ENCODE measurements around the gene HCK.
A peak's percentile ranks its signal among the peaks of the same experiment; 100 is the strongest.

The HCK gene

GRCh38 chr20:32129863-32130262 is 77.8 kb downstream of the HCK start:
- DNase-seq (ENCODE audit: low read depth) = no peak

GRCh38 chr20:32130352-32130751 is 78.3 kb downstream of the HCK start:
- no peak for DNase-seq (ENCODE audit: low read depth)

- DNase-seq (ENCODE audit: low read depth) = no peak
Observed at GRCh38 chr20:32130965-32131364, 78.9 kb downstream of the HCK start.

- no peak for DNase-seq (ENCODE audit: low read depth)
Observed at GRCh38 chr20:32132911-32133549, 81.0 kb downstream of the HCK start.

GRCh38 chr20:32134026-32134425 is 82.0 kb downstream of the HCK start:
- no peak for DNase-seq (ENCODE audit: low read depth)

GRCh38 chr20:32135983-32136515 is 84.0 kb downstream of the HCK start:
- peak; percentile 31 for DNase-seq (ENCODE audit: low read depth)

- no peak for DNase-seq (ENCODE audit: low read depth)
Observed at GRCh38 chr20:32138921-32139320, 86.9 kb downstream of the HCK start.

- DNase-seq (ENCODE audit: low read depth) = no peak
Observed at GRCh38 chr20:32139947-32140346, 87.9 kb downstream of the HCK start.

- DNase-seq (ENCODE audit: low read depth) = no peak
Observed at GRCh38 chr20:32140603-32141002, 88.6 kb downstream of the HCK start.

GRCh38 chr20:32141465-32141980 is 89.5 kb downstream of the HCK start:
- DNase-seq (ENCODE audit: low read depth) = no peak

GRCh38 chr20:32142088-32142487 is 90.0 kb downstream of the HCK start:
- DNase-seq (ENCODE audit: low read depth) = no peak

- no peak for DNase-seq (ENCODE audit: low read depth)
Observed at GRCh38 chr20:32142991-32143390, 90.9 kb downstream of the HCK start.

- DNase-seq (ENCODE audit: low read depth) = no peak
Observed at GRCh38 chr20:32144898-32145662, 93.0 kb downstream of the HCK start.

GRCh38 chr20:32149566-32150170 is 97.6 kb downstream of the HCK start:
- peak; percentile 15 for DNase-seq (ENCODE audit: low read depth)

- DNase-seq (ENCODE audit: low read depth) = no peak
Observed at GRCh38 chr20:32150291-32150848, 98.3 kb downstream of the HCK start.

All from EH (cell line).